Lower lobe of right lung (tissue), 2 donors: ENCODE results near the gene CIAO3. TPM values are rescaled to one million over a fixed set of nuclear protein-coding genes. Genes with fewer than 3 reads are reported as not detected.
A peak's percentile ranks its signal among the peaks of the same experiment; 100 is the strongest.

ENCODE experiments used
- ATAC-seq, 2 donors: fragments of 200-7000 bp; cut with Tn5 transposase; one replicate each; pipeline ENCODE4 v1.9.1; 2020 to 2022; ENCODE audit warnings: mild to moderate bottlenecking in 2 of 2, moderate library complexity in 2 of 2
- DNase-seq: peaks from one replicate; pipeline ENCODE4 v3.0.0-alpha.2; 2020
- H3K27ac ChIP-seq: fragments of 200-600 bp; one replicate; pipeline ENCODE4 v1.8.0; 2022
- H3K27me3 ChIP-seq: fragments of 200-600 bp; one replicate; pipeline ENCODE4 v1.8.0; 2022; ENCODE audit warnings: low read depth
- H3K36me3 ChIP-seq: fragments of 200-600 bp; one replicate; pipeline ENCODE4 v1.8.0; 2022; ENCODE audit warnings: mild to moderate bottlenecking
- H3K4me1 ChIP-seq: fragments of 200-600 bp; one replicate; pipeline ENCODE4 v1.8.0; 2022
- H3K4me3 ChIP-seq: fragments of 200-600 bp; one replicate; pipeline ENCODE4 v1.8.0; 2022; ENCODE audit warnings: mild to moderate bottlenecking
- H3K9me3 ChIP-seq: fragments of 200-600 bp; one replicate; pipeline ENCODE4 v1.8.0; 2022
- intact Hi-C: fragments of 100-400 bp; cut with DNase I; formaldehyde crosslinking; loops from one replicate; pipeline ENCODE4 v1.11.0; 2022
- total RNA-seq: library from RNA; stranded (reverse); fragmentation: NEBNext Ultra II Directional; extraction: Animal tissue kit (Norgen Biotek cat#: 25700); gene quantifications from one replicate; pipeline ENCODE4 v1.2.1, GENCODE V29; 2021
- TF ChIP-seq, protein P1 (sequence below): fragments of 200-600 bp; IDR thresholded peaks from one replicate; pipeline ENCODE4 v1.8.0; 2022; ENCODE audit warnings: antibody characterized with exemption, mild to moderate bottlenecking
- donor health status: DM: no; HTN: yes; CAD: no; lungs with severe emphysema.

Gene CIAO3
- total RNA-seq, 1 donor from 2014 or later = 24.3 TPM

- Histone ChIP-seq H3K27ac (no peak overlapping the region), H3K4me3 (no peak overlapping the region), H3K4me1 (peaks cover 24% of the 10 kb centered on the region), H3K36me3 (peaks cover 38% of the 10 kb centered on the region), H3K27me3 (peaks cover 24% of the 10 kb centered on the region), H3K9me3 (no peaks in the 10 kb centered on the region)
- intact Hi-C loops = no loop called here
- ATAC-seq (no peak), DNase-seq (no peak)
- TF ChIP-seq, protein P1, sequence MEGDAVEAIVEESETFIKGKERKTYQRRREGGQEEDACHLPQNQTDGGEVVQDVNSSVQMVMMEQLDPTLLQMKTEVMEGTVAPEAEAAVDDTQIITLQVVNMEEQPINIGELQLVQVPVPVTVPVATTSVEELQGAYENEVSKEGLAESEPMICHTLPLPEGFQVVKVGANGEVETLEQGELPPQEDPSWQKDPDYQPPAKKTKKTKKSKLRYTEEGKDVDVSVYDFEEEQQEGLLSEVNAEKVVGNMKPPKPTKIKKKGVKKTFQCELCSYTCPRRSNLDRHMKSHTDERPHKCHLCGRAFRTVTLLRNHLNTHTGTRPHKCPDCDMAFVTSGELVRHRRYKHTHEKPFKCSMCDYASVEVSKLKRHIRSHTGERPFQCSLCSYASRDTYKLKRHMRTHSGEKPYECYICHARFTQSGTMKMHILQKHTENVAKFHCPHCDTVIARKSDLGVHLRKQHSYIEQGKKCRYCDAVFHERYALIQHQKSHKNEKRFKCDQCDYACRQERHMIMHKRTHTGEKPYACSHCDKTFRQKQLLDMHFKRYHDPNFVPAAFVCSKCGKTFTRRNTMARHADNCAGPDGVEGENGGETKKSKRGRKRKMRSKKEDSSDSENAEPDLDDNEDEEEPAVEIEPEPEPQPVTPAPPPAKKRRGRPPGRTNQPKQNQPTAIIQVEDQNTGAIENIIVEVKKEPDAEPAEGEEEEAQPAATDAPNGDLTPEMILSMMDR = no peak
Measured at GRCh38 chr16:730666-731509, 9.9 kb downstream of the CIAO3 start.

GRCh38 chr16:729768-730665 is 10.8 kb downstream of the CIAO3 start:
- Histone ChIP-seq H3K4me1 (peaks cover 24% of the 10 kb centered on the region), H3K4me3 (no peak overlapping the region), H3K36me3 (peaks cover 29% of the 10 kb centered on the region), H3K9me3 (no peaks in the 10 kb centered on the region), H3K27ac (no peak overlapping the region), H3K27me3 (peaks cover 31% of the 10 kb centered on the region)
- TF ChIP-seq, protein P1 = no peak
- DNase-seq (no peak), ATAC-seq (no peak)
- intact Hi-C loops = no loop called here

DNA sequence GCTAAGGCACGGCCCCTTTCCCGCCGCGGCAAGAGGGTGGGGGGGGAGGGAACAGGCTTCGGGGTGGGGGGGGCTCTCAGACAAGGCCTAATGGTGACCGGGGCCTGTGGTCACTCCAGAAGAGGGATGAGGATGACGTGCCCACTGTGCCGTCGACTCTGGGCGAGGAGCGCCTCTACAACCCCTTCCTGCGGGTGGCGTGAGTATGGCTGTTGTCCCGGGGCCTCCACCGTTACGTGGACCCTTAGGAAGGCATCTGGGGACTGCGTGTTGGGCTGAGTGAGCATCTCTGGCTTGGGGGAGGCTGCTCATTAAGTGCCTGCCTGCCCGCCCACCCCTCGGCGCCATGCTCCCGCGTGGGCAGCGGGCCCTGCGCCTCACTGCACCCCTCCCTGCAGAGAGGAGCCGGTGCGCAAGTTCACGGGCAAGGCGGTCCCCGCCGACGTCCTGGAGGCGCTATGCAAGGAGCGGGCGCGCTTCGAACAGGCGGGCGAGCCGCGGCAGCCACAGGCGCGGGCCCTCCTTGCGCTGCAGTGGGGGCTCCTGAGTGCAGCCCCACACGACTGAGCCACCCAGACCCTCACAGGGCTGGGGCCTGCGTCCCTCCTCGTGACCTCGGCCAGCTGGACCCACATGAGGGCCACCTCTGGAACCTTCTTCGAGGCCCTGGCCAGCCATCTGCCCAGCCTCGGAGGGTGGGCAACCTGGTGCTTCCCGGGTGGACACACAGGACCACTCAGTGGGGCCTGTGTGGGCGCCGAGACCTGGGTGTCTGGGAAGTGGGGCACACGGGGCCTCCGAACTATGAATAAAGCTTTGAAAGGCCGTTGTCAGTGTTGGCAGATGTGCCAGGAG is 11.7 kb downstream of the CIAO3 start:
- ATAC-seq = no peak
- H3K27ac ChIP-seq = no peak overlapping the region

GRCh38 chr16:728131-728889 is 12.5 kb downstream of the CIAO3 start:
- no peaks in the 10 kb centered on the region for H3K9me3 ChIP-seq
- DNase-seq (peak; percentile 81), ATAC-seq (peak; percentile 61)
- H3K27me3 ChIP-seq = peaks cover 31% of the 10 kb centered on the region
- H3K27ac ChIP-seq = no peak overlapping the region
- intact Hi-C loops = no loop called here
- TF ChIP-seq, protein P1 = no peak
- peaks cover 24% of the 10 kb centered on the region for H3K4me1 ChIP-seq
- peaks cover 12% of the 10 kb centered on the region for H3K36me3 ChIP-seq
- H3K4me3 ChIP-seq = peak overlapping the region; percentile 58

More for the DNA sequence above, 11.7 kb downstream of the CIAO3 start:
- Histone ChIP-seq H3K4me3 (peak overlapping the region; percentile 58), H3K4me1 (peaks cover 24% of the 10 kb centered on the region), H3K36me3 (peaks cover 20% of the 10 kb centered on the region), H3K27me3 (peaks cover 31% of the 10 kb centered on the region), H3K9me3 (no peaks in the 10 kb centered on the region)
- no peak for DNase-seq
- TF ChIP-seq, protein P1 = no peak
- intact Hi-C loops = no loop called here
